HepG2 (cell line): Measurements from ENCODE around the gene RASD1. TPM values are rescaled to one million over a fixed set of nuclear protein-coding genes. Genes with fewer than 3 reads are reported as not detected.

Source experiments
- GTF3A ChIP-seq: sonication (generic); formaldehyde crosslinking; conservative IDR thresholded peaks from 2 replicates; pipeline ENCODE4 v1.4.0; 2020; ENCODE audit warnings: mild to moderate bottlenecking, missing genetic modification reagents
- MIER2 ChIP-seq: IDR thresholded peaks from 2 replicates; pipeline ENCODE4 v1.6.1; 2016; ENCODE audit warnings: missing biosample characterization, missing genetic modification reagents
- NR2C2 ChIP-seq: sonication (generic); formaldehyde crosslinking; IDR thresholded peaks from 2 replicates; pipeline ENCODE4 v1.4.0; 2020; ENCODE audit warnings: missing genetic modification reagents, mild to moderate bottlenecking, moderate library complexity, borderline replicate concordance
- POLR2AphosphoS5 ChIP-seq: IDR thresholded peaks from 2 replicates; pipeline ENCODE4 v1.6.1; 2012; ENCODE audit warnings: low read depth, low read length
- RNF2 ChIP-seq: fragments of 450-650 bp; conservative IDR thresholded peaks from 2 replicates; pipeline ENCODE4 v1.6.1; 2016; ENCODE audit warnings: low read depth
- SNAI1 ChIP-seq: sonication (generic); formaldehyde crosslinking; IDR thresholded peaks from 2 replicates; pipeline ENCODE4 v1.5.0; 2020; ENCODE audit warnings: mild to moderate bottlenecking, missing genetic modification reagents, borderline replicate concordance
- SRSF1 ChIP-seq: fragments of 200-400 bp; formaldehyde crosslinking; optimal IDR thresholded peaks from 2 replicates; pipeline ENCODE3; 2017; ENCODE audit warnings: mild to moderate bottlenecking, low read depth, low read length, moderate library complexity
- YEATS4 ChIP-seq: sonication (generic); formaldehyde crosslinking; IDR thresholded peaks from 2 replicates; pipeline ENCODE4 v1.4.0; 2020; ENCODE audit warnings: missing genetic modification reagents, borderline replicate concordance
- ZNF251 ChIP-seq: sonication (generic); formaldehyde crosslinking; IDR thresholded peaks from 2 replicates; pipeline ENCODE4 v1.9.0; 2021; ENCODE audit warnings: mild to moderate bottlenecking, missing genetic modification reagents
- ZNF282 ChIP-seq: fragments of 450-650 bp; IDR thresholded peaks from 2 replicates; pipeline ENCODE4 v1.6.1; 2018; ENCODE audit not compliant: partially characterized antibody
- ZNF350 ChIP-seq: sonication (generic); formaldehyde crosslinking; IDR thresholded peaks from 2 replicates; pipeline ENCODE4 v1.4.0; 2020; ENCODE audit warnings: mild to moderate bottlenecking, low read depth, missing genetic modification reagents, borderline replicate concordance
- ZNF567 ChIP-seq: sonication (generic); formaldehyde crosslinking; IDR thresholded peaks from 2 replicates; pipeline ENCODE4 v1.8.1; 2023; ENCODE audit warnings: mild to moderate bottlenecking, missing genetic modification reagents, borderline replicate concordance
- ZNF607 ChIP-seq: sonication (generic); formaldehyde crosslinking; IDR thresholded peaks from 2 replicates; pipeline ENCODE4 v1.5.1; 2020; ENCODE audit warnings: missing genetic modification reagents, mild to moderate bottlenecking, borderline replicate concordance
- ZSCAN31 ChIP-seq: sonication (generic); formaldehyde crosslinking; IDR thresholded peaks from 2 replicates; pipeline ENCODE4 v1.5.0; 2020; ENCODE audit warnings: low read depth, mild to moderate bottlenecking, missing genetic modification reagents
- polyA plus RNA-seq, 8 experiments: library from polyadenylated mRNA; depleted of rRNA in 3 of 8; stranded (reverse) in 7 of 8; unstranded in 1 of 8; fragments of >200 nt; fragmentation: Illumina TruSeq in 4 of 8; extraction: Trizol in 4 of 8; gene quantifications; 2 replicates each; pipeline versions ENCODE4 v1.2.1 to v1.2.3, GENCODE V29; 2011 to 2016; ENCODE audit warnings: low read depth in 4 of 8, missing spikeins in 1 of 8, mixed read lengths in 1 of 8; ENCODE audit not compliant: insufficient read depth in 1 of 8
- total RNA-seq, 5 experiments: library from RNA; depleted of rRNA; stranded (reverse); fragments of >200 nt; fragmentation: Illumina TruSeq; extraction: Trizol; gene quantifications; 2 replicates each; pipeline ENCODE4 v1.2.3, GENCODE V29; 2016; ENCODE audit warnings: low read depth in 1 of 5
- TF ChIP-seq, protein P1 (sequence below): sonication (generic); formaldehyde crosslinking; IDR thresholded peaks from 2 replicates; pipeline ENCODE4 v1.5.0; 2020; ENCODE audit warnings: missing genetic modification reagents
- TF ChIP-seq, protein P2 (sequence below): sonication (generic); formaldehyde crosslinking; IDR thresholded peaks from 2 replicates; pipeline ENCODE4 v1.5.0; 2020; ENCODE audit warnings: missing genetic modification reagents
- TF ChIP-seq, protein P3 (sequence below): sonication (generic); formaldehyde crosslinking; IDR thresholded peaks from 2 replicates; pipeline ENCODE4 v1.4.0; 2020; ENCODE audit warnings: mild to moderate bottlenecking, missing genetic modification reagents
- TF ChIP-seq, protein P4 (sequence below), 2 experiments: sonication (generic) in 1 of 2; formaldehyde crosslinking in 1 of 2; IDR thresholded peaks; 2 replicates each; pipeline versions ENCODE4 v1.5.1 to v1.6.1; 2011 to 2020; ENCODE audit warnings: borderline replicate concordance in 1 of 2, low read depth in 1 of 2, low read length in 1 of 2, mild to moderate bottlenecking in 1 of 2, missing genetic modification reagents in 1 of 2, moderate library complexity in 1 of 2
- TF ChIP-seq, protein P5 (sequence below): sonication (generic); formaldehyde crosslinking; IDR thresholded peaks from 2 replicates; pipeline ENCODE4 v1.4.0; 2020; ENCODE audit warnings: missing genetic modification reagents

Gene RASD1
- total and polyA plus RNA-seq, 2 of the 13 experiments (the other 11 are each of a cell fraction or from before 2014, with no cell fraction given) = 1.6 to 4.2 TPM

DNA sequence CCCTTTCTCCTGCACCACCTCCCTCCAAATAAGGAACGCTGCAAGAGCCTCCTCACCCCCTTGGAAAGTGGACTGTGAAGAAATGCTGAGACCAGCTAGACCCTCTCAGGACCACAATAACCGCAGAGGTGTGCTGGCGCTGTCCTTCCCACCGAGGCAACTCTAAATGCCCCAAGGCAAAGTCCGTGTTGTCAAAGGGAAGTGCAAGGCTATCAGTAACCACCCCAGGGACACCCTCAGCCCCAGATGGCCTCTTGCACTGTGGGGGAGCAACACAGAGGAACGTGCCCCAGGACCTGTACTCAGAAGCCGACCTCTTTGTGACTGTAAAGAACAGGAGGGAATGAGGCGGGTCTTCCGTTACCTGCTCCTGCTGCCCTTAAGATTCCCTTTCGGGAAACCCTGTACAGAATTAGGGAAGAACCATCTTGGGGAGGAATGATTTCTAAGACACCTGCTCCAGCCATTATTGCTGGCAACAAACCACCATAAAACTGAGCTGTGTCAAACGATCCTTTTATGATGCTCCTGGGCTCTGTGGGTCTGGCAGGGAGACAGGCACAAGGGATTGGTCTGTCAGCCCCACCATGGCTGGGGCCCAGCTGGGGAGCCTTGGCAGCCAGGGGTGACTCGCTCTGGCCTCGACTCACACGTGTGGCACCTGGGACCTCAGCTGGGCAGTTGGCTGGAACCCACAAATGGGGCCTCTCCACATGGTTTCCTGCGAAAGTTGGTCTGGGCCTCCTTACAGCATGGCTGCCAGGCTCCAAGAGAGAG, 34.0 kb downstream of the RASD1 start (continued):
- TF ChIP-seq, protein P1, sequence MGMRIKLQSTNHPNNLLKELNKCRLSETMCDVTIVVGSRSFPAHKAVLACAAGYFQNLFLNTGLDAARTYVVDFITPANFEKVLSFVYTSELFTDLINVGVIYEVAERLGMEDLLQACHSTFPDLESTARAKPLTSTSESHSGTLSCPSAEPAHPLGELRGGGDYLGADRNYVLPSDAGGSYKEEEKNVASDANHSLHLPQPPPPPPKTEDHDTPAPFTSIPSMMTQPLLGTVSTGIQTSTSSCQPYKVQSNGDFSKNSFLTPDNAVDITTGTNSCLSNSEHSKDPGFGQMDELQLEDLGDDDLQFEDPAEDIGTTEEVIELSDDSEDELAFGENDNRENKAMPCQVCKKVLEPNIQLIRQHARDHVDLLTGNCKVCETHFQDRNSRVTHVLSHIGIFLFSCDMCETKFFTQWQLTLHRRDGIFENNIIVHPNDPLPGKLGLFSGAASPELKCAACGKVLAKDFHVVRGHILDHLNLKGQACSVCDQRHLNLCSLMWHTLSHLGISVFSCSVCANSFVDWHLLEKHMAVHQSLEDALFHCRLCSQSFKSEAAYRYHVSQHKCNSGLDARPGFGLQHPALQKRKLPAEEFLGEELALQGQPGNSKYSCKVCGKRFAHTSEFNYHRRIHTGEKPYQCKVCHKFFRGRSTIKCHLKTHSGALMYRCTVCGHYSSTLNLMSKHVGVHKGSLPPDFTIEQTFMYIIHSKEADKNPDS (CRISPR knock-in tag) = 0 out of 2 replicates have a peak, but pooled peaks have one; percentile 14
- TF ChIP-seq NR2C2 (CRISPR knock-in tag) = no peak
- no peak for TF ChIP-seq ZNF251 (CRISPR knock-in tag)
- TF ChIP-seq, protein P2, sequence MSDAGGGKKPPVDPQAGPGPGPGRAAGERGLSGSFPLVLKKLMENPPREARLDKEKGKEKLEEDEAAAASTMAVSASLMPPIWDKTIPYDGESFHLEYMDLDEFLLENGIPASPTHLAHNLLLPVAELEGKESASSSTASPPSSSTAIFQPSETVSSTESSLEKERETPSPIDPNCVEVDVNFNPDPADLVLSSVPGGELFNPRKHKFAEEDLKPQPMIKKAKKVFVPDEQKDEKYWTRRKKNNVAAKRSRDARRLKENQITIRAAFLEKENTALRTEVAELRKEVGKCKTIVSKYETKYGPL = no peak
- no peak for TF ChIP-seq RNF2
- no peak for TF ChIP-seq GTF3A (CRISPR knock-in tag)
- peak; percentile 28; the same call in 1 of the 2 replicates for TF ChIP-seq ZNF350 (CRISPR knock-in tag)
- peak; percentile 60; the same call in 1 of the 2 replicates for TF ChIP-seq POLR2AphosphoS5
- no peak for TF ChIP-seq ZNF567 (CRISPR knock-in tag)
- peak; percentile 33; the same call in 1 of the 2 replicates for TF ChIP-seq ZSCAN31
- TF ChIP-seq, protein P3, sequence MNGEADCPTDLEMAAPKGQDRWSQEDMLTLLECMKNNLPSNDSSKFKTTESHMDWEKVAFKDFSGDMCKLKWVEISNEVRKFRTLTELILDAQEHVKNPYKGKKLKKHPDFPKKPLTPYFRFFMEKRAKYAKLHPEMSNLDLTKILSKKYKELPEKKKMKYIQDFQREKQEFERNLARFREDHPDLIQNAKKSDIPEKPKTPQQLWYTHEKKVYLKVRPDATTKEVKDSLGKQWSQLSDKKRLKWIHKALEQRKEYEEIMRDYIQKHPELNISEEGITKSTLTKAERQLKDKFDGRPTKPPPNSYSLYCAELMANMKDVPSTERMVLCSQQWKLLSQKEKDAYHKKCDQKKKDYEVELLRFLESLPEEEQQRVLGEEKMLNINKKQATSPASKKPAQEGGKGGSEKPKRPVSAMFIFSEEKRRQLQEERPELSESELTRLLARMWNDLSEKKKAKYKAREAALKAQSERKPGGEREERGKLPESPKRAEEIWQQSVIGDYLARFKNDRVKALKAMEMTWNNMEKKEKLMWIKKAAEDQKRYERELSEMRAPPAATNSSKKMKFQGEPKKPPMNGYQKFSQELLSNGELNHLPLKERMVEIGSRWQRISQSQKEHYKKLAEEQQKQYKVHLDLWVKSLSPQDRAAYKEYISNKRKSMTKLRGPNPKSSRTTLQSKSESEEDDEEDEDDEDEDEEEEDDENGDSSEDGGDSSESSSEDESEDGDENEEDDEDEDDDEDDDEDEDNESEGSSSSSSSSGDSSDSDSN = peak; percentile 25; the same call in 1 of the 2 replicates
- peak; percentile 51; the same call in 1 of the 2 replicates for TF ChIP-seq MIER2
- TF ChIP-seq SNAI1 (CRISPR knock-in tag) = peak; percentile 68
- TF ChIP-seq, protein P4, sequence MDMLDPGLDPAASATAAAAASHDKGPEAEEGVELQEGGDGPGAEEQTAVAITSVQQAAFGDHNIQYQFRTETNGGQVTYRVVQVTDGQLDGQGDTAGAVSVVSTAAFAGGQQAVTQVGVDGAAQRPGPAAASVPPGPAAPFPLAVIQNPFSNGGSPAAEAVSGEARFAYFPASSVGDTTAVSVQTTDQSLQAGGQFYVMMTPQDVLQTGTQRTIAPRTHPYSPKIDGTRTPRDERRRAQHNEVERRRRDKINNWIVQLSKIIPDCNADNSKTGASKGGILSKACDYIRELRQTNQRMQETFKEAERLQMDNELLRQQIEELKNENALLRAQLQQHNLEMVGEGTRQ (IDR thresholded peaks at IDR 0.05; ENCODE audit: low read depth, low read length) = no peak
- TF ChIP-seq, protein P4 (CRISPR knock-in tag; IDR thresholded peaks at IDR 0.05; ENCODE audit: borderline replicate concordance) = no peak
- peak; percentile 49; the same call in 1 of the 2 replicates for TF ChIP-seq YEATS4
- TF ChIP-seq ZNF282 = no peak
- TF ChIP-seq SRSF1 = no peak
- TF ChIP-seq ZNF607 (CRISPR knock-in tag) = peak; percentile 78; the same call in 1 of the 2 replicates
- TF ChIP-seq, protein P5, sequence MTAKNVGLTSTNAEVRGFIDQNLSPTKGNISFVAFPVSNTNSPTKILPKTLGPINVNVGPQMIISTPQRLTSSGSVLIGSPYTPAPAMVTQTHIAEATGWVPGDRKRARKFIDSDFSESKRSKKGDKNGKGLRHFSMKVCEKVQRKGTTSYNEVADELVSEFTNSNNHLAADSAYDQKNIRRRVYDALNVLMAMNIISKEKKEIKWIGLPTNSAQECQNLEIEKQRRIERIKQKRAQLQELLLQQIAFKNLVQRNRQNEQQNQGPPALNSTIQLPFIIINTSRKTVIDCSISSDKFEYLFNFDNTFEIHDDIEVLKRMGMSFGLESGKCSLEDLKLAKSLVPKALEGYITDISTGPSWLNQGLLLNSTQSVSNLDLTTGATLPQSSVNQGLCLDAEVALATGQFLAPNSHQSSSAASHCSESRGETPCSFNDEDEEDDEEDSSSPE (CRISPR knock-in tag) = peak; percentile 37; the same call in 1 of the 2 replicates
